Measurements from ENCODE around the gene GAA. TPM values are rescaled to one million over a fixed set of nuclear protein-coding genes. Genes with fewer than 3 reads are reported as not detected.

Gene GAA
- total RNA-seq: 120 and 168 TPM in 2 replicates
- 67.8 TPM for polyA plus RNA-seq (2012)

- DNase-seq (ENCODE audit: low read depth): peak; percentile 84
Observed at GRCh38 chr17:80101011-80101945, at the start of gene GAA. GAA (plus strand) TSS chr17:80101581; CDS start chr17:80104587, 3,006 bp downstream.

GRCh38 chr17:80051681-80052080 is 49.7 kb upstream of the GAA start:
- no peak for DNase-seq (ENCODE audit: low read depth)

GRCh38 chr17:80053102-80053501 is 48.3 kb upstream of the GAA start:
- DNase-seq (ENCODE audit: low read depth): no peak

- no peak for DNase-seq (ENCODE audit: low read depth)
Observed at GRCh38 chr17:80055597-80055996, 45.8 kb upstream of the GAA start.

GRCh38 chr17:80058311-80058955 is 42.9 kb upstream of the GAA start:
- DNase-seq (ENCODE audit: low read depth): no peak

- DNase-seq (ENCODE audit: low read depth): no peak
Observed at GRCh38 chr17:80060644-80061043, 40.7 kb upstream of the GAA start.

- DNase-seq (ENCODE audit: low read depth): no peak
Observed at GRCh38 chr17:80061421-80061820, 40.0 kb upstream of the GAA start.

GRCh38 chr17:80063830-80064585 is 37.4 kb upstream of the GAA start:
- peak; percentile 88 for DNase-seq (ENCODE audit: low read depth)

- DNase-seq (ENCODE audit: low read depth): no peak
Observed at GRCh38 chr17:80064696-80065095, 36.7 kb upstream of the GAA start.

GRCh38 chr17:80065478-80066170 is 35.8 kb upstream of the GAA start:
- no peak for DNase-seq (ENCODE audit: low read depth)

- DNase-seq (ENCODE audit: low read depth): no peak
Observed at GRCh38 chr17:80067393-80067986, 33.9 kb upstream of the GAA start.

- DNase-seq (ENCODE audit: low read depth): no peak
Observed at GRCh38 chr17:80068301-80069222, 32.8 kb upstream of the GAA start.

GRCh38 chr17:80070375-80071115 is 30.8 kb upstream of the GAA start:
- no peak for DNase-seq (ENCODE audit: low read depth)

- DNase-seq (ENCODE audit: low read depth): peak; percentile 80
Observed at GRCh38 chr17:80071116-80071841, 30.1 kb upstream of the GAA start.

GRCh38 chr17:80072410-80072809 is 29.0 kb upstream of the GAA start:
- DNase-seq (ENCODE audit: low read depth): no peak

GRCh38 chr17:80080081-80080480 is 21.3 kb upstream of the GAA start:
- DNase-seq (ENCODE audit: low read depth): peak; percentile 6

- no peak for DNase-seq (ENCODE audit: low read depth)
Observed at GRCh38 chr17:80081596-80081995, 19.8 kb upstream of the GAA start.

All from myocyte (in vitro differentiated cells).